H7 (cell line): ENCODE results near the gene ATP1A2. TPM values are rescaled to one million over a fixed set of nuclear protein-coding genes. Genes with fewer than 3 reads are reported as not detected.

ENCODE experiments used
- DNase-seq: peaks from one replicate; pipeline ENCODE4 v3.0.0; 2012
- H3K27me3 ChIP-seq: 2 replicates; pipeline ENCODE4 v1.6.0; 2011; ENCODE audit warnings: mild to moderate bottlenecking, low read length; ENCODE audit not compliant: control insufficient read depth, insufficient read depth
- H3K36me3 ChIP-seq: replicated peaks from 2 replicates; pipeline ENCODE4 v1.5.1; 2011; ENCODE audit warnings: low read length; ENCODE audit not compliant: control insufficient read depth, insufficient read depth
- H3K4me3 ChIP-seq: 2 replicates; pipeline ENCODE4 v1.5.1; 2011; ENCODE audit warnings: low read depth, mild to moderate bottlenecking, control low read depth, low read length, moderate library complexity; ENCODE audit not compliant: insufficient read depth
- total RNA-seq: library from RNA; depleted of rRNA; stranded (reverse); fragments of >200 nt; shearing (Covaris generic); gene quantifications from 2 replicates; pipeline ENCODE4 v1.2.3, GENCODE V29; 2014

The ATP1A2 gene
- total RNA-seq, 1 experiment from 2014 or later: 14.5 TPM

DNA sequence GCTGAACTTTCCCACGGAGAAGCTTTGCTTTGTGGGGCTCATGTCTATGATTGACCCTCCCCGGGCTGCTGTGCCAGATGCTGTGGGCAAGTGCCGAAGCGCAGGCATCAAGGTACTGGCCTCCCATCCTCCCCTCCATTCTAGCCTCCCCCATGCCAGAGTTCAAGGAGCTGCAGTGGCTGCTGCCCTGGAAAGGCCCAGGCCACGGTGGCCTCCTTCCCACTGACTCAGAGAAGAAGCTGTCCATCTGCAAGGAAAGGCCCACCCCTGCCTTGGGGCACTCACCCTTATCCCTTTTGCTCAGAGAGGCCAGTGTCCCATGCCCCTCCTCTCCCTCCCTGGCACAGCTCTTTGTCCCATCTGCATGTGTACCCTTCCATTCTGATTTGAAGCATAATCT lies 14.9 kb downstream of the ATP1A2 start:
- Histone ChIP-seq H3K4me3 (no peak overlapping the region), H3K27me3 (no peaks in the 10 kb centered on the region), H3K36me3 (peaks cover 7% of the 10 kb centered on the region)
- peak; percentile 7 for DNase-seq

DNA sequence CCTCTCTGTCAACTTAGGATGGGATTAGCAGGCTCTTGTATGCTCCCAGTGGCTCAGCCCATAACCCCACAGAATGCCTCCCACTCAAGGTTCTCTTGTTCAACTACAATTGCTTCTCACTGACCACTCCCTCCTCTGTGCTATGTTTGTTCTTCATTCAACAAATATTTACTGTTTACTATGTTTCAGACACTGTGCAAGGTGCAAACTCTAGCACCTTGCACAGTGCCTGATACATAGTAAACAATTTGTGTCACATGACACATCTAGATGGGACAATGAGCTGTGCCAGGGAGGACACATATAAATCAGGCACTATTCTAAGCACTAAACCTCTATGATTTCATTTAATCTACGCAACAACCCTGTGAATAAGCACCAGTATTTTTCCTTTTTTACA lies 15.4 kb downstream of the ATP1A2 start:
- no peaks in the 10 kb centered on the region for H3K27me3 ChIP-seq
- peak; percentile 4 for DNase-seq
- no peak overlapping the region for H3K4me3 ChIP-seq
- H3K36me3 ChIP-seq: peaks cover 6% of the 10 kb centered on the region

DNA sequence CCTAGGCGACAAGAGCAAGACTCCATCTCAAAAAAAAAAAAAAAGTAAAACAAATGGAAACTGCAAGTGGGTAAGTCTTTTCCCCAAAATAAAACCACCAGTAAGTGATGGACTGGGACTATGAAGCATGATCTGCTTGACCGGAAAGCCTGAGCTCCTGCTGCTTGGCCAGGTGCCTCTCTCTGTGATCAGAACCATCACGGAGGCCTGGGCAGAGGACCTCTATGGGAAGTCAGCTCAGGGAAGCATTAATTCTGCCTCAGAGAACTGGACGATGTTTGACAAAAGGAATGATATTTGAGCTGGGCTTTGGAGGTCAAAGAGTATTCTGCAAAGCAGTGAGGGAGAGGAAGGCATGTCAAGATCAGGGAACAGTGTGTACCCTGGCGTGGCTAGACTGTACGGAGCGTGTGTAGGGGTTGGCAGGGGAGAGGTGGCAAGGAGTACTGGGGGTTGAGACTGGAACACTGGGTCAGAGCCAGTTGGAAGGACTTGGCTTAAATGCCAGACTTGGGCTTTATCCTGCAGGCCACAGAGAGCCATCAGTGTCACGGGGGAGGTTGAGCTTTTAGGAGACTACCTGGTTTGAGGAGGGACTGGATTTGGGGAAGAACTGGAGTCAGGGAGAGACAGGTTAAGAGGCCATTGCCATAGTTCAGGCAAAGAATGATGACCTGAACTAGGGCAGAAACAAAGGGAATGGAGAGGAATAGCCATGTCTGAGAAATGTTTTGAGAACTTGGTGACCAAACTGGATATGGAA lies 16.4 kb downstream of the ATP1A2 start:
- Histone ChIP-seq H3K4me3 (no peak overlapping the region), H3K27me3 (no peaks in the 10 kb centered on the region), H3K36me3 (peaks cover 6% of the 10 kb centered on the region)
- DNase-seq: peak; percentile 9

- peaks cover 3% of the 10 kb centered on the region for H3K36me3 ChIP-seq
- no peaks in the 10 kb centered on the region for H3K27me3 ChIP-seq
- DNase-seq: peak; percentile 11
- no peak overlapping the region for H3K4me3 ChIP-seq
These were observed 18.6 kb downstream of the ATP1A2 start for GRCh38 chr1:160133990-160134770.

GRCh38 chr1:160134791-160135572 lies 19.4 kb downstream of the ATP1A2 start:
- Histone ChIP-seq H3K27me3 (no peaks in the 10 kb centered on the region), H3K36me3 (peaks cover 3% of the 10 kb centered on the region), H3K4me3 (no peak overlapping the region)
- DNase-seq: peak; percentile 22

DNA sequence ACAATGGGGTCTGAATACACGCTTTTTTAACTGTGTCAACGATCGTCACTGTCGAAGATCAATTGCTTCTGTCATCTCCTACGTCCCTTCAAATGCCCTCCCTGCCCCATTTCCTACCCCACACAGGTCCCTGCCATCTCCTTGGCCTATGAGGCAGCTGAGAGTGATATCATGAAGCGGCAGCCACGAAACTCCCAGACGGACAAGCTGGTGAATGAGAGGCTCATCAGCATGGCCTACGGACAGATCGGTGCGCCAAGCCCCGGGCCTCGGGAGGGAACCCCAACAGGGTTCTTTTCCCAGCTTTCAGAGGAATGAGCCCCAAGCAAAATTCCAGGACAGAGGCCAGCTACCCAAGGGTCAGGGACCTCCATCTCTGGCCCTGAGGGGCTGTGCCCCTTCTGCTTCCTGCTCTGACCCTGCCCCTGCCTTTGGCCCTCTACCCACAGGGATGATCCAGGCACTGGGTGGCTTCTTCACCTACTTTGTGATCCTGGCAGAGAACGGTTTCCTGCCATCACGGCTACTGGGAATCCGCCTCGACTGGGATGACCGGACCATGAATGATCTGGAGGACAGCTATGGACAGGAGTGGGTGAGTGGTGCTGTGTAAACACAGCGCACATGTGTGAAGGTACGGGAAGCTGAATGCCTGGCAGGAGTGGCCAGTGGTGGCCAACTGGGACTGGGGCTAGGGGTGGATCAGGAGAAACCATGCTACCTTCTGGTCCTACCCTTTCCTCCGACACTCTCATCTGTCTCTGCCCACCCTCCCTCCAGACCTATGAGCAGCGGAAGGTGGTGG lies 20.8 kb downstream of the ATP1A2 start:
- DNase-seq: no peak

DNA sequence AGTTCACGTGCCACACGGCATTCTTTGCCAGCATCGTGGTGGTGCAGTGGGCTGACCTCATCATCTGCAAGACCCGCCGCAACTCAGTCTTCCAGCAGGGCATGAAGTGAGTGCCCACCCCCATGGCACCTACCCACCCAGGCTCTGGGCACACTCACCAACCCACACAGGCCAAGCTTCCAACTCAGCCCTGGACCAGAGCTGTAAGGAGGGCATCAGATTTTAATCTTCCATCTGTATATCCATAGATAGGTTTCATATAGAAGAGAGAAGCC lies 21.3 kb downstream of the ATP1A2 start:
- no peak for DNase-seq
- Histone ChIP-seq H3K36me3 (peaks cover 1% of the 10 kb centered on the region), H3K27me3 (no peaks in the 10 kb centered on the region), H3K4me3 (no peak overlapping the region)

More for the DNA sequence above, 20.8 kb downstream of the ATP1A2 start:
- Histone ChIP-seq H3K4me3 (no peak overlapping the region), H3K36me3 (peaks cover 1% of the 10 kb centered on the region), H3K27me3 (no peaks in the 10 kb centered on the region)

- peaks cover 1% of the 10 kb centered on the region for H3K36me3 ChIP-seq
These were observed 21.8 kb downstream of the ATP1A2 start for GRCh38 chr1:160137216-160137862.

GRCh38 chr1:160139840-160140239 lies 24.3 kb downstream of the ATP1A2 start:
- H3K27me3 ChIP-seq: no peaks in the 10 kb centered on the region
- no peak overlapping the region for H3K4me3 ChIP-seq
- peaks cover 1% of the 10 kb centered on the region for H3K36me3 ChIP-seq
- DNase-seq: no peak

More at GRCh38 chr1:160137216-160137862, 21.8 kb downstream of the ATP1A2 start:
- DNase-seq: no peak
- Histone ChIP-seq H3K27me3 (no peaks in the 10 kb centered on the region), H3K4me3 (no peak overlapping the region)

DNA sequence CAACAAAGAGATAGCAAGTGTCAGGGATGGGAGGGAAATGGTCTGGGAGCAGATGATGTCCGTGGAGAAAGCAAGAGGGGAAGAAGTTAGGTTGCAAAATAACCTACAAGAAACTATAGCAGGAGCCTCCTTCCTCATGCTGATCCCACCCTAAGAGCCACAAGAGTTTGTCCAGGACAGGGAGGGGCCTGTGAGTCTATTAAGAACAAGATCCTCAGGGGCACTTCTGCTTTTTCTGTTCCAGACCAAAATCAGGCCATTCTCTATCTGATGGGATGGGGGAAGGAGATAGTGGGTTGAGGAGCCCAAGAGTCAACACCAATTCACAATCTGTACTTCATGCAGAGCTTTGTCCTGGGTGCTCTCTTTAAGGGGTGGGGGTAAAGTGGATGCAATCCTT lies 28.1 kb downstream of the ATP1A2 start:
- H3K27me3 ChIP-seq: no peaks in the 10 kb centered on the region

DNA sequence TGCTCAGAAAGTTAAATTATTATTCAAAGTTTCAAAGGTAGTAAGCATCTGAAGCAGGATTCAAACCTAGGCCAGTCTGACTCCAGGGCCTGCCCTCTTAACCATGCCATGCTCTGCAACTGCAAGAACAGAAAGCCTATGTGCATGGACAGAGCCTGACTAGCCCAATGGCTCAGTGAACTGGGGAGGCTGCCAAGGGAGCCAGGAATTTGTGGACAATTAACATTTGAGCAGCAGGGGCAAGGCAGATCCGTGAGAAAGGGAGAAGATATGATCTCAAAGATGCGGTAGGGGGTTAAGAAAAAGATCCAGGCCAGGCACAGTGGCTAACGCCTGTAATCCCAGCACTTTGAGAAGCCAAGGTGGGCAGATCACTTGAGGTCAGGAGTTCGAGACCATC lies 29.4 kb downstream of the ATP1A2 start:
- DNase-seq: no peak
- no peaks in the 10 kb centered on the region for H3K27me3 ChIP-seq
- H3K4me3 ChIP-seq: no peak overlapping the region
- no peaks in the 10 kb centered on the region; the same call in 1 of the 2 replicates for H3K36me3 ChIP-seq

More for the DNA sequence above, 28.1 kb downstream of the ATP1A2 start:
- no peak overlapping the region for H3K4me3 ChIP-seq
- no peak for DNase-seq
- H3K36me3 ChIP-seq: no peaks in the 10 kb centered on the region; the same call in none of the 2 replicates

- Histone ChIP-seq H3K4me3 (no peak overlapping the region), H3K27me3 (no peaks in the 10 kb centered on the region), H3K36me3 (no peaks in the 10 kb centered on the region; the same call in 1 of the 2 replicates)
- DNase-seq: no peak
These were observed 30.5 kb downstream of the ATP1A2 start for GRCh38 chr1:160146107-160146506.

DNA sequence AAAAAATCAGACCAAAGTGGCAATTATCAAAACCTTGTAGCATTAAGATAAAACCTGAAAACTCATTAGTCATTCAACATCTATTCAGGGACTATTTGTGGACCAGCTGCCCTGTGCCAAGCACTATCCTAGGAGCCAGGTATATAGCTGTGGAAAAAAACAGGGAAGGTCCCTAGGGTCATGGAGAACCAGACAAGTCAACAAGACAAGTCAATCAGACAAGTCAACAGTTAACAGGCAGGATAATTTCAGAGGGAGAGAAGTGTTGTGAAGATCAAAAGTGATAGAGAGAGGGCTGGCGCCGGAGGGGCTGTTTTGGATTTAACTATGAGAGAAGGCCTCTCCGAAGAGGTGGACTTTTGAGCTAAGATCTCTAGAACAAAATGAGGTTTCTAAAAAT lies 32.6 kb downstream of the ATP1A2 start:
- Histone ChIP-seq H3K27me3 (no peaks in the 10 kb centered on the region), H3K4me3 (no peak overlapping the region), H3K36me3 (no peaks in the 10 kb centered on the region)
- no peak for DNase-seq

DNA sequence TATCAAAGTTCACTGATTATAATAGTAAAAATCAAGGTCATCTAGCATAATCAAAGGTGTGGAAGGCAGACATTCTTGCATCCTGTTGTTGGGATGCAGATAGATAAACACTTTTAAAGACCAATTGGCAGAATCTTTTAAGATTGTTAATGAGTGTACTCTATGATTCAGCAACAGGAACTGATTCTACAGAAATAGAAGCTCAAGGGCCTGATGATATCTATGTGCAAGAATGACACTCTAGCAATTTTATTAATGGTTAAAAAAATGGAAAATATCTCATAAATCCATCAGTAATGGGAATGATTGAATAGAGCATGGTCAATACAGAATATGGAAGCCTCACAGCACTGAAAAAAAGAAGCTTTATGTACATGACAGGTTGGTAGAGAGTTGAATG lies 33.7 kb downstream of the ATP1A2 start:
- no peaks in the 10 kb centered on the region for H3K27me3 ChIP-seq
- DNase-seq: no peak
- H3K4me3 ChIP-seq: no peak overlapping the region
- no peaks in the 10 kb centered on the region for H3K36me3 ChIP-seq
